Trophoblast cell (in vitro differentiated cells and primary cell): Measurements from ENCODE around the gene CFAP58.

Experiments used
- DNase-seq, 2 donors: peaks; one replicate each; pipeline ENCODE4 v3.0.0-alpha.2; 2016
- H2AFZ ChIP-seq: 2 replicates; pipeline ENCODE4 v1.6.1; 2013; ENCODE audit warnings: low read length, moderate library complexity, mild to moderate bottlenecking; ENCODE audit not compliant: insufficient read depth, poor library complexity
- H2AK5ac ChIP-seq: 2 replicates; pipeline ENCODE4 v1.6.1; 2013; ENCODE audit warnings: mild to moderate bottlenecking, low read length
- H2BK120ac ChIP-seq: 2 replicates; pipeline ENCODE4 v1.6.1; 2013; ENCODE audit warnings: low read length, mild to moderate bottlenecking, moderate library complexity; ENCODE audit not compliant: insufficient read depth, poor library complexity
- H2BK12ac ChIP-seq: 2 replicates; pipeline ENCODE4 v1.6.1; 2013; ENCODE audit warnings: mild to moderate bottlenecking, low read length, moderate library complexity
- H2BK5ac ChIP-seq: 2 replicates; pipeline ENCODE4 v1.6.1; 2013; ENCODE audit warnings: low read length, low read depth, moderate library complexity, mild to moderate bottlenecking; ENCODE audit not compliant: poor library complexity
- H3K14ac ChIP-seq: 2 replicates; pipeline ENCODE4 v1.6.1; 2013; ENCODE audit warnings: mild to moderate bottlenecking, low read length
- H3K18ac ChIP-seq: 2 replicates; pipeline ENCODE4 v1.6.1; 2013; ENCODE audit warnings: mild to moderate bottlenecking, low read length
- H3K23ac ChIP-seq: 2 replicates; pipeline ENCODE4 v1.6.1; 2013; ENCODE audit warnings: low read length
- H3K27ac ChIP-seq: 2 replicates; pipeline ENCODE4 v1.5.1; 2013; ENCODE audit warnings: low read depth, mild to moderate bottlenecking, inconsistent platforms, low read length, moderate library complexity
- H3K27me3 ChIP-seq: 2 replicates; pipeline ENCODE4 v1.6.1; 2013; ENCODE audit warnings: inconsistent platforms, mild to moderate bottlenecking, low read length, moderate library complexity; ENCODE audit not compliant: insufficient read depth
- H3K36me3 ChIP-seq, 2 experiments: 1 replicate in 1 of 2; 2 replicates in 1 of 2; pipeline ENCODE4 v1.6.1; 2013; ENCODE audit warnings: low read length in 2 of 2, mild to moderate bottlenecking in 2 of 2, moderate library complexity in 1 of 2; ENCODE audit not compliant: insufficient read depth in 2 of 2, control insufficient read depth in 1 of 2
- H3K4ac ChIP-seq: 2 replicates; pipeline ENCODE4 v1.6.1; 2013; ENCODE audit warnings: low read depth, mild to moderate bottlenecking, low read length, moderate library complexity
- H3K4me1 ChIP-seq, 2 experiments: 1 replicate in 1 of 2; 2 replicates in 1 of 2; pipeline ENCODE4 v1.6.1; 2013; ENCODE audit warnings: low read length in 2 of 2, mild to moderate bottlenecking in 2 of 2, moderate library complexity in 1 of 2; ENCODE audit not compliant: insufficient read depth in 2 of 2, control insufficient read depth in 1 of 2
- H3K4me2 ChIP-seq: 2 replicates; pipeline ENCODE4 v1.6.1; 2013; ENCODE audit warnings: inconsistent platforms, mild to moderate bottlenecking, low read length, moderate library complexity
- H3K4me3 ChIP-seq: 2 replicates; pipeline ENCODE4 v1.5.1; 2013; ENCODE audit warnings: mild to moderate bottlenecking, low read depth, low read length, inconsistent platforms
- H3K79me1 ChIP-seq: one replicate; pipeline ENCODE4 v1.6.1; 2013; ENCODE audit warnings: low read length
- H3K79me2 ChIP-seq: 2 replicates; pipeline ENCODE4 v1.6.1; 2013; ENCODE audit warnings: low read length, mild to moderate bottlenecking; ENCODE audit not compliant: control insufficient read depth, insufficient read depth, poor library complexity
- H3K9ac ChIP-seq: 2 replicates; pipeline ENCODE4 v1.6.1; 2013; ENCODE audit warnings: mild to moderate bottlenecking, low read length
- H3K9me3 ChIP-seq: 2 replicates; pipeline ENCODE4 v1.6.1; 2013; ENCODE audit warnings: low read depth, mild to moderate bottlenecking, control low read depth, inconsistent platforms, low read length; ENCODE audit not compliant: insufficient read depth
- H4K12ac ChIP-seq: 2 replicates; pipeline ENCODE4 v1.6.1; 2013; ENCODE audit warnings: low read depth, mild to moderate bottlenecking, low read length, moderate library complexity
- H4K8ac ChIP-seq: 2 replicates; pipeline ENCODE4 v1.6.1; 2013; ENCODE audit warnings: low read depth, mild to moderate bottlenecking, low read length, moderate library complexity
- H4K91ac ChIP-seq: one replicate; pipeline ENCODE4 v1.6.1; 2013; ENCODE audit warnings: low read depth, mild to moderate bottlenecking, low read length, moderate library complexity
- WGBS: extraction: QIAGEN DNeasy Blood & Tissue Kit; methylation state at CpG from one replicate; pipeline ENCODE4 v1.1.7; 2013; ENCODE audit warnings: missing lambda C conversion rate; ENCODE audit not compliant: insufficient read length, insufficient coverage; ENCODE audit errors: extremely low coverage; 5-methylcytosine and 5-hydroxymethylcytosine counted together

Gene CFAP58

GRCh38 chr10:104396581-104396980 lies 42.9 kb downstream of the CFAP58 start:
- no peak overlapping the region for H3K23ac ChIP-seq
- H3K4me2 ChIP-seq: no peak overlapping the region
- H2AK5ac ChIP-seq: no peak overlapping the region
- H3K27ac ChIP-seq: no peak overlapping the region
- H4K91ac ChIP-seq: no peak overlapping the region
- H3K9me3 ChIP-seq: no peaks in the 10 kb centered on the region
- no peaks in the 10 kb centered on the region for H3K79me2 ChIP-seq
- no peaks in the 10 kb centered on the region for H3K27me3 ChIP-seq
- H2AFZ ChIP-seq: no peak overlapping the region
- no peak overlapping the region for H4K12ac ChIP-seq
- H2BK120ac ChIP-seq: no peak overlapping the region
- H3K79me1 ChIP-seq: no peaks in the 10 kb centered on the region
- no peak overlapping the region for H3K4me3 ChIP-seq
- no peak overlapping the region for H3K9ac ChIP-seq
- H3K4me1 ChIP-seq: peaks cover 0 to under 1% of the 10 kb centered on the region in 2 experiments
- H2BK5ac ChIP-seq: no peak overlapping the region
- H3K4ac ChIP-seq: no peak overlapping the region
- no peaks in the 10 kb centered on the region for H3K36me3 ChIP-seq
- no peak overlapping the region for H2BK12ac ChIP-seq
- H3K18ac ChIP-seq: no peak overlapping the region
- H3K14ac ChIP-seq: no peak overlapping the region
- DNase-seq: no peak
- no CpG with 5 or more reads among the region's 2 CpGs for WGBS
- no peak overlapping the region for H4K8ac ChIP-seq

- no peak overlapping the region for H2AFZ ChIP-seq
- H4K91ac ChIP-seq: no peak overlapping the region
- no peak overlapping the region for H3K14ac ChIP-seq
- no peak overlapping the region for H2AK5ac ChIP-seq
- H4K12ac ChIP-seq: no peak overlapping the region
- DNase-seq: no peak
- H3K79me2 ChIP-seq: no peaks in the 10 kb centered on the region
- WGBS: no CpG with 5 or more reads among the region's 8 CpGs
- H4K8ac ChIP-seq: no peak overlapping the region
- H3K9me3 ChIP-seq: no peaks in the 10 kb centered on the region
- no peaks in the 10 kb centered on the region for H3K27me3 ChIP-seq
- H3K4me1 ChIP-seq: no peaks in the 10 kb centered on the region
- H3K9ac ChIP-seq: no peak overlapping the region
- H3K18ac ChIP-seq: no peak overlapping the region
- no peak overlapping the region for H3K4me2 ChIP-seq
- H2BK120ac ChIP-seq: no peak overlapping the region
- H3K36me3 ChIP-seq: no peaks in the 10 kb centered on the region
- no peak overlapping the region for H3K4me3 ChIP-seq
- no peak overlapping the region for H3K4ac ChIP-seq
- no peak overlapping the region for H2BK5ac ChIP-seq
- H3K27ac ChIP-seq: no peak overlapping the region
- no peak overlapping the region for H2BK12ac ChIP-seq
- H3K79me1 ChIP-seq: no peaks in the 10 kb centered on the region
- H3K23ac ChIP-seq: no peak overlapping the region
Observed at GRCh38 chr10:104403636-104404035, 50.0 kb downstream of the CFAP58 start.

GRCh38 chr10:104406715-104407650 lies 53.4 kb downstream of the CFAP58 start:
- H3K27me3 ChIP-seq: no peaks in the 10 kb centered on the region
- no peaks in the 10 kb centered on the region for H3K36me3 ChIP-seq
- no peak overlapping the region for H2AK5ac ChIP-seq
- no peaks in the 10 kb centered on the region for H3K9me3 ChIP-seq
- no peak overlapping the region for H3K4me3 ChIP-seq
- H2BK120ac ChIP-seq: no peak overlapping the region
- no peak overlapping the region for H3K4me2 ChIP-seq
- H4K91ac ChIP-seq: no peak overlapping the region
- no peak overlapping the region for H4K12ac ChIP-seq
- H3K14ac ChIP-seq: no peak overlapping the region
- H2BK12ac ChIP-seq: no peak overlapping the region
- H3K79me2 ChIP-seq: no peaks in the 10 kb centered on the region
- no peak overlapping the region for H4K8ac ChIP-seq
- DNase-seq: peak in 1 of 2 donors; percentile 61
- no peaks in the 10 kb centered on the region for H3K4me1 ChIP-seq
- H3K23ac ChIP-seq: no peak overlapping the region
- no peak overlapping the region for H3K18ac ChIP-seq
- H2AFZ ChIP-seq: no peak overlapping the region
- H3K9ac ChIP-seq: no peak overlapping the region
- no CpG with 5 or more reads among the region's 7 CpGs for WGBS
- no peak overlapping the region for H3K4ac ChIP-seq
- H3K27ac ChIP-seq: no peak overlapping the region
- H2BK5ac ChIP-seq: no peak overlapping the region
- H3K79me1 ChIP-seq: no peaks in the 10 kb centered on the region

DNA sequence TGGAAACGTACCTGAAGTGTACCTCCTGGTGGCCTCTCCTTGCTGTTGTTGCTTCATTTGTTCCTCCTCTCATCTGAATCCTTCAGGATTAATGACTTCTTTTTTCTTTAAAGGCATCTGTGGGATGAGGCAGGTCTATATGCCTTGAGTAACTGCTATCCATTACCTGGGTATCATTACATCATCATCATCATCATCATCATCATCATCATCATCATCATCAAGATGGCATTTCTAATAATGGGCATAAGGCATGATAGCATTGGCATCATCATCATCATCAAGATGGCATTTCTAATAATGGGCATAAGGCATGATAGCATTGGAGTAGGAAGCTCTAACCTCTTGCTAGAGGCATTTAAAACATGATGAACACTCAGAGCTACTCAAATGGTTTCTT lies 59.9 kb downstream of the CFAP58 start:
- no peak overlapping the region for H2AFZ ChIP-seq
- H3K9me3 ChIP-seq: no peaks in the 10 kb centered on the region
- no peaks in the 10 kb centered on the region for H3K36me3 ChIP-seq
- H3K23ac ChIP-seq: no peak overlapping the region
- no peaks in the 10 kb centered on the region for H3K27me3 ChIP-seq
- H3K4me3 ChIP-seq: no peak overlapping the region
- H3K27ac ChIP-seq: no peak overlapping the region
- no peaks in the 10 kb centered on the region for H3K79me2 ChIP-seq
- H3K14ac ChIP-seq: no peak overlapping the region
- H2BK12ac ChIP-seq: no peak overlapping the region
- H4K12ac ChIP-seq: no peak overlapping the region
- H3K4me1 ChIP-seq: no peaks in the 10 kb centered on the region
- H3K18ac ChIP-seq: no peak overlapping the region
- no peak overlapping the region for H3K4ac ChIP-seq
- no peak overlapping the region for H3K4me2 ChIP-seq
- H4K8ac ChIP-seq: no peak overlapping the region
- no CpG with 5 or more reads among the region's 1 CpG for WGBS
- H2BK120ac ChIP-seq: no peak overlapping the region
- DNase-seq: no peak
- no peak overlapping the region for H2BK5ac ChIP-seq
- H3K9ac ChIP-seq: no peak overlapping the region
- no peak overlapping the region for H2AK5ac ChIP-seq
- H4K91ac ChIP-seq: no peak overlapping the region
- H3K79me1 ChIP-seq: no peaks in the 10 kb centered on the region
